Measurements from ENCODE around the gene SHISA4. TPM values are rescaled to one million over a fixed set of nuclear protein-coding genes. Genes with fewer than 3 reads are reported as not detected.
A peak's percentile ranks its signal among the peaks of the same experiment; 100 is the strongest.

SHISA4 gene
- total and polyA plus RNA-seq, 2 of the 8 experiments (the other 6 are each of a cell fraction or from before 2014, with no cell fraction given), result 7.8 to 28.9 TPM

- Histone ChIP-seq H3K18ac (ENCODE audit: extremely low read depth, low read length) (no peak overlapping the region), H3K56ac (replicated peaks; ENCODE audit: insufficient read length, low read depth, low read length) (no peak overlapping the region), H2BK15ac (ENCODE audit: low read length) (no peak overlapping the region), H3K79me1 (ENCODE audit: low read depth, low read length) (no peaks in the 10 kb centered on the region), H4K20me1 (replicated peaks in 1 of 2; ENCODE audit: control insufficient read depth in 1 of 2, insufficient read depth in 2 of 2, low read length in 2 of 2) (no peaks in the 10 kb centered on the region), H2AFZ (ENCODE audit: low read length) (no peak overlapping the region), H3K4me2 (ENCODE audit: insufficient read depth in 1 of 2, low read depth in 2 of 2, low read length in 2 of 2) (no peak overlapping the region), H2BK12ac (ENCODE audit: low read depth, low read length) (no peak overlapping the region), H3K9me3 (ENCODE audit: insufficient read depth in 2 of 2, low read depth in 1 of 2, low read length in 1 of 2) (no peaks in the 10 kb centered on the region), H3K4me1 (replicated peaks in 1 of 4; ENCODE audit: control insufficient read depth in 3 of 4, insufficient read depth in 4 of 4, low read length in 3 of 4) (peaks cover 4 to 13% (median 6%) of the 10 kb centered on the region in 4 experiments), H2BK20ac (ENCODE audit: low read length) (no peak overlapping the region), H3K4ac (replicated peaks; ENCODE audit: insufficient read length, low read depth, low read length) (no peak overlapping the region), H4K5ac (ENCODE audit: insufficient read length, low read depth, low read length) (no peak overlapping the region), H2BK120ac (replicated peaks; ENCODE audit: low read depth, low read length) (no peak overlapping the region), H4K91ac (replicated peaks; ENCODE audit: insufficient read length, low read length) (no peak overlapping the region), H4K8ac (ENCODE audit: extremely low read depth, insufficient read depth, low read length) (peak overlapping the region; percentile 69), H2AK5ac (ENCODE audit: low read depth, low read length) (no peak overlapping the region), H3K23ac (ENCODE audit: insufficient read length) (no peak overlapping the region), H3K79me2 (ENCODE audit: control insufficient read depth in 1 of 2, insufficient read depth in 2 of 2, low read length in 2 of 2) (no peaks in the 10 kb centered on the region), H3K36me3 (ENCODE audit: control insufficient read depth in 2 of 4, insufficient read depth in 4 of 4, low read length in 3 of 4) (no peaks in the 10 kb centered on the region), H3K14ac (ENCODE audit: insufficient read length) (no peak overlapping the region), H3K27me3 (replicated peaks in 1 of 4; ENCODE audit: control insufficient read depth in 3 of 4, extremely low read depth in 1 of 4, insufficient read depth in 3 of 4, low read length in 3 of 4) (peaks cover 0 to 5% (median 3%) of the 10 kb centered on the region in 4 experiments; a peak in 4 of 7 replicates), H3K9ac (replicated peaks in 1 of 4; ENCODE audit: extremely low read depth in 1 of 4, low read depth in 3 of 4, low read length in 3 of 4) (no peak overlapping the region), H3K23me2 (ENCODE audit: low read depth, low read length) (peaks cover 12% of the 10 kb centered on the region; the same call in 1 of the 2 replicates), H3K4me3 (ENCODE audit: extremely low read depth in 1 of 4, insufficient read depth in 2 of 4, low read depth in 3 of 4, low read length in 4 of 4) (no peak overlapping the region), H2BK5ac (ENCODE audit: low read depth, low read length) (no peak overlapping the region), H3K27ac (ENCODE audit: low read depth, low read length) (no peak overlapping the region)
- 88% methylated on average over 1 of the region's 1 CpG; no CpG with 5 or more reads in 1 of the 2 experiments for WGBS, 2 experiments (ENCODE audit: extremely low coverage in 1 of 2, insufficient coverage in 1 of 2, insufficient read length in 1 of 2, insufficient replicate concordance in 2 of 2, low coverage in 1 of 2, low lambda C conversion rate in 2 of 2, missing lambda C conversion rate in 1 of 2)
- CTCF ChIA-PET (ENCODE audit: partially characterized antibody), result interaction anchor here (0.6 to 12.3 kb wide), 7 partner anchors 8 to 296 kb away, joined by 3 to 244 read pairs (median 3); partner anchors contain the start of genes LMOD1, SHISA4 and TIMM17A
- no peak for FAIRE-seq
- DNase-seq (ENCODE audit: low read depth in 1 of 2, low spot score in 2 of 2), result no peak
- POLR2A ChIA-PET (ENCODE audit: partially characterized antibody), result interaction anchor here (0.6 to 8.1 kb wide), 10 partner anchors 9 to 255 kb away, joined by 3 to 117 read pairs (median 4); partner anchors contain the start of gene SHISA4
- TF ChIP-seq CHD1 (IDR thresholded peaks at IDR 0.05; ENCODE audit: low read depth, low read length), result no peak
- no peak; a peak in 1 of 3 replicates for TF ChIP-seq POLR2A (IDR thresholded peaks at IDR 0.05; ENCODE audit: control extremely low read depth in 1 of 2, low read depth in 2 of 2, low read length in 2 of 2)
- TF ChIP-seq CBX8 (IDR thresholded peaks at IDR 0.05; ENCODE audit: borderline replicate concordance, low read depth, low read length), result no peak
- TF ChIP-seq KDM5A (IDR thresholded peaks at IDR 0.05; ENCODE audit: low read length), result no peak
- TF ChIP-seq TAF7 (optimal IDR thresholded peaks at IDR 0.05; ENCODE audit: borderline replicate concordance, low read depth, low read length), result no peak
- TF ChIP-seq TBP (IDR thresholded peaks at IDR 0.05; ENCODE audit: low read depth, low read length), result no peak
- no peak for TF ChIP-seq ZNF274 (IDR thresholded peaks at IDR 0.05; ENCODE audit: borderline replicate concordance, extremely low read depth, low read length)
- TF ChIP-seq ATF2 (IDR thresholded peaks at IDR 0.05; ENCODE audit: low read length), result no peak
- TF ChIP-seq KDM1A (IDR thresholded peaks at IDR 0.05; ENCODE audit: borderline replicate concordance, low read length), result no peak
- TF ChIP-seq MAX (IDR thresholded peaks at IDR 0.05), result no peak
- no peak for TF ChIP-seq CREB1 (IDR thresholded peaks at IDR 0.05)
- TF ChIP-seq SIN3A (conservative IDR thresholded peaks at IDR 0.05 in 1 of 2, IDR thresholded peaks at IDR 0.05 in 1 of 2; ENCODE audit: low read depth in 1 of 2, low read length in 2 of 2), result no peak
- TF ChIP-seq BACH1 (IDR thresholded peaks at IDR 0.05; ENCODE audit: low read length), result no peak
Measured at GRCh38 chr1:201884425-201884824, 4.3 kb upstream of the SHISA4 start.

Data from H1 (cell line).